Activated naive CD8-positive, alpha-beta T cell treated with anti-CD3 and anti-CD28 coated beads, Interleukin-2, amount 50 U/mL, for 16 hours (primary cell): ENCODE measurements around the gene JUNB.

Experiments
- DNase-seq: peaks from one replicate; pipeline ENCODE4 v3.0.0-alpha.2; 2020; ENCODE audit warnings: low read depth, low spot score

JUNB gene

GRCh38 chr19:12774588-12775555 is 16.4 kb upstream of the JUNB start, which contains the start of gene HOOK2:
Gene HOOK2 (minus strand): TSS chr19:12775552. CDS start chr19:12775449, 103 bp downstream.
- DNase-seq: no peak

GRCh38 chr19:12777217-12778016 is 13.9 kb upstream of the JUNB start:
- DNase-seq: peak; percentile 64

- DNase-seq: no peak
These were observed 13.0 kb upstream of the JUNB start for GRCh38 chr19:12778017-12778904.

- DNase-seq: no peak
These were observed 12.5 kb upstream of the JUNB start for GRCh38 chr19:12778905-12779161.

GRCh38 chr19:12779162-12779993 is 11.9 kb upstream of the JUNB start:
- DNase-seq: no peak

GRCh38 chr19:12782174-12782423 is 9.2 kb upstream of the JUNB start:
- DNase-seq: no peak

- DNase-seq: peak; percentile 67
These were observed 8.6 kb upstream of the JUNB start for GRCh38 chr19:12782424-12783290.

GRCh38 chr19:12783291-12783848 is 7.9 kb upstream of the JUNB start:
- no peak for DNase-seq

- no peak for DNase-seq
These were observed 7.4 kb upstream of the JUNB start for GRCh38 chr19:12783849-12784393.

GRCh38 chr19:12784394-12784870 is 6.9 kb upstream of the JUNB start:
- DNase-seq: no peak

- no peak for DNase-seq
These were observed 6.3 kb upstream of the JUNB start for GRCh38 chr19:12784871-12785430.

GRCh38 chr19:12785431-12786031 is 5.8 kb upstream of the JUNB start:
- no peak for DNase-seq

GRCh38 chr19:12786141-12786870 is 5.0 kb upstream of the JUNB start:
- DNase-seq: no peak

GRCh38 chr19:12786952-12787351 is 4.3 kb upstream of the JUNB start:
- DNase-seq: no peak

- no peak for DNase-seq
These were observed 3.8 kb upstream of the JUNB start for GRCh38 chr19:12787458-12787857.

- no peak for DNase-seq
These were observed 3.1 kb upstream of the JUNB start for GRCh38 chr19:12788042-12788681.

GRCh38 chr19:12788682-12789097 is 2.6 kb upstream of the JUNB start:
- no peak for DNase-seq
